Measurements from ENCODE around the gene PXDN. TPM values are rescaled to one million over a fixed set of nuclear protein-coding genes. Genes with fewer than 3 reads are reported as not detected.

The PXDN gene
- total and polyA plus RNA-seq, 8 donors = 3.3 to 71.6 (median 28.0) TPM

- no peak for DNase-seq
- peaks cover 0 to 24% (median 15%) of the 10 kb centered on the region in 4 donors for H3K4me1 ChIP-seq
- H3K27me3 ChIP-seq = peaks cover 0 to 39% (median 0%) of the 10 kb centered on the region in 3 donors
- H3K9me3 ChIP-seq = no peaks in the 10 kb centered on the region
- intact Hi-C loops (cut with DNase I; ENCODE audit: low total_unique reads) = no loop called here
- no peaks in the 10 kb centered on the region for H3K36me3 ChIP-seq
- 81 to 85% (median 83%) methylated on average over 15 of the region's 15 CpGs for WGBS, 5 donors
- no peak for TF ChIP-seq POLR2AphosphoS5 (IDR thresholded peaks at IDR 0.05)
- no peak for TF ChIP-seq POLR2A (IDR thresholded peaks at IDR 0.05)
- TF ChIP-seq, protein P1, sequence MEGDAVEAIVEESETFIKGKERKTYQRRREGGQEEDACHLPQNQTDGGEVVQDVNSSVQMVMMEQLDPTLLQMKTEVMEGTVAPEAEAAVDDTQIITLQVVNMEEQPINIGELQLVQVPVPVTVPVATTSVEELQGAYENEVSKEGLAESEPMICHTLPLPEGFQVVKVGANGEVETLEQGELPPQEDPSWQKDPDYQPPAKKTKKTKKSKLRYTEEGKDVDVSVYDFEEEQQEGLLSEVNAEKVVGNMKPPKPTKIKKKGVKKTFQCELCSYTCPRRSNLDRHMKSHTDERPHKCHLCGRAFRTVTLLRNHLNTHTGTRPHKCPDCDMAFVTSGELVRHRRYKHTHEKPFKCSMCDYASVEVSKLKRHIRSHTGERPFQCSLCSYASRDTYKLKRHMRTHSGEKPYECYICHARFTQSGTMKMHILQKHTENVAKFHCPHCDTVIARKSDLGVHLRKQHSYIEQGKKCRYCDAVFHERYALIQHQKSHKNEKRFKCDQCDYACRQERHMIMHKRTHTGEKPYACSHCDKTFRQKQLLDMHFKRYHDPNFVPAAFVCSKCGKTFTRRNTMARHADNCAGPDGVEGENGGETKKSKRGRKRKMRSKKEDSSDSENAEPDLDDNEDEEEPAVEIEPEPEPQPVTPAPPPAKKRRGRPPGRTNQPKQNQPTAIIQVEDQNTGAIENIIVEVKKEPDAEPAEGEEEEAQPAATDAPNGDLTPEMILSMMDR (IDR thresholded peaks at IDR 0.05) = no peak
- TF ChIP-seq EP300 (IDR thresholded peaks at IDR 0.05) = no peak
- no peak overlapping the region for H3K4me3 ChIP-seq
- peak overlapping the region; percentile 20 to 72 (median 36) for H3K27ac ChIP-seq
These were observed 141.9 kb downstream of the PXDN start for GRCh38 chr2:1602278-1603010.

DNA sequence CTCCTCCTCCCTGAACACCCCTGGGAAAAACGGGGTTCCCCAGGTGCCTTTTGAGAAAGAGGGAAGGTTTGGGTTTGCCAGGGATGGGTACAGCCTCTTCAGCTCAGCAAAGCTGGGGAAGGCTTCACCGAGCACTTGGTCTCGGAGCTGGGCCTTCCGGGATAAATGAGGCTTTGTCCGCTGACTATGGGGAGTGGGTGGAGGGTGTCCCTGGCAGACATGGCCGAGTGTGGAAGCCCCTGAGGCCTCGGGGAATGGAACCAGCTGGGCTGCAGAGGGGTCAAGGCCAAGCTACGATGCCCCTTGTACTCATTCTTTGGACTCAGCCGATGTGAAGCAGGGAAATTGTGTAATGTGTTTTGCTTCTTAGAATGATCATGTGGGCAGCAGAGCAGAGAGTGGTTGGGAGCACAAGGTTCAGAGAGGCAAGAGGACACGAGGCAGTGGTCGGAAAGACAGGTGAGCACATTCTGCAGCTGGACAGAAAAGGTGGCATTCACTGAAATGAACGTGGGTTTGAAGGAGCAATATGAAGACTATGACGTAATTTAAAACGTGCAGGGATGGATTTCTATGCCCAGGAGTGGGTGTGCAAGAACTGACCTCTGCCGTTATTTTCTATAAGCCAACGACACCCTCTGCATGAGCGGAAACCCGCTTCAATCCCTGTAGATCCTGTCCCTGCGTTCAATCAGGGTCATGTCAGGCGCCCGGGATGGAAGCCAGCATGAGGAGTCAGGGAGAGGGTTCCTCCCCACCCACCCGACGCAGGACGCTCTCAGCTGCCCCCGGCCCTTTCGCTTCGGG, 142.6 kb downstream of the PXDN start:
- peak in 1 of 2 donors; percentile 56 for DNase-seq
- H3K9me3 ChIP-seq = no peaks in the 10 kb centered on the region
- intact Hi-C loops (cut with DNase I; ENCODE audit: low total_unique reads) = no loop called here
- peaks cover 0 to 39% (median 0%) of the 10 kb centered on the region in 3 donors for H3K27me3 ChIP-seq
- H3K27ac ChIP-seq = peak overlapping the region; percentile 36 to 72 (median 57)
- H3K4me1 ChIP-seq = peaks cover 0 to 24% (median 15%) of the 10 kb centered on the region in 4 donors
- H3K36me3 ChIP-seq = no peaks in the 10 kb centered on the region
- H3K4me3 ChIP-seq = no peak overlapping the region
- WGBS, 5 donors = 60 to 71% (median 67%) methylated on average over 27 of the region's 27 CpGs
- TF ChIP-seq POLR2AphosphoS5 (IDR thresholded peaks at IDR 0.05) = no peak
- TF ChIP-seq POLR2A (IDR thresholded peaks at IDR 0.05) = no peak
- TF ChIP-seq, protein P1 (IDR thresholded peaks at IDR 0.05) = no peak
- TF ChIP-seq EP300 (IDR thresholded peaks at IDR 0.05) = no peak

DNA sequence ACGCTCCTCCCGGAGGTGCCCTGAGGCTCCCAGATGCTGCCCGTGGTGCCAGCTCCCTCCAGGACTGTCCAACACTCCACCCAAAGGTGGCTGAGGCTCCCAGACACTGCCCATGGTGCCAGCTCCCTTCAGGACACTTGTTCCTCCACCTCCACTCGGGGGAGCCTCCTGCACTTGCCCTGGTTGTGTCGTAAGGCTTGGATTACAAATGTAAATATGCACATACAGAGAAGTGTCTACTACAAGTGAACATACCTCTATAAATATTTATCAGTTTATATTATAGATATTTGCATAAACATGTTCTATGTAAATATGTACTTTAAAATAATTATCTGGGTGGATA, 143.3 kb downstream of the PXDN start:
- WGBS, 5 donors = 57 to 73% (median 68%) methylated on average over 5 of the region's 5 CpGs
- Histone ChIP-seq H3K9me3 (no peaks in the 10 kb centered on the region), H3K36me3 (no peaks in the 10 kb centered on the region), H3K27me3 (peaks cover 0 to 39% (median 0%) of the 10 kb centered on the region in 3 donors), H3K4me3 (no peak overlapping the region), H3K27ac (peak overlapping the region; percentile 57 to 72 (median 61)), H3K4me1 (peaks cover 0 to 17% (median 12%) of the 10 kb centered on the region in 4 donors)
- TF ChIP-seq EP300 (IDR thresholded peaks at IDR 0.05) (no peak), POLR2AphosphoS5 (IDR thresholded peaks at IDR 0.05) (no peak), POLR2A (IDR thresholded peaks at IDR 0.05) (no peak)
- TF ChIP-seq, protein P1 (IDR thresholded peaks at IDR 0.05) = no peak
- DNase-seq = no peak
- intact Hi-C loops (cut with DNase I; ENCODE audit: low total_unique reads) = no loop called here

DNA sequence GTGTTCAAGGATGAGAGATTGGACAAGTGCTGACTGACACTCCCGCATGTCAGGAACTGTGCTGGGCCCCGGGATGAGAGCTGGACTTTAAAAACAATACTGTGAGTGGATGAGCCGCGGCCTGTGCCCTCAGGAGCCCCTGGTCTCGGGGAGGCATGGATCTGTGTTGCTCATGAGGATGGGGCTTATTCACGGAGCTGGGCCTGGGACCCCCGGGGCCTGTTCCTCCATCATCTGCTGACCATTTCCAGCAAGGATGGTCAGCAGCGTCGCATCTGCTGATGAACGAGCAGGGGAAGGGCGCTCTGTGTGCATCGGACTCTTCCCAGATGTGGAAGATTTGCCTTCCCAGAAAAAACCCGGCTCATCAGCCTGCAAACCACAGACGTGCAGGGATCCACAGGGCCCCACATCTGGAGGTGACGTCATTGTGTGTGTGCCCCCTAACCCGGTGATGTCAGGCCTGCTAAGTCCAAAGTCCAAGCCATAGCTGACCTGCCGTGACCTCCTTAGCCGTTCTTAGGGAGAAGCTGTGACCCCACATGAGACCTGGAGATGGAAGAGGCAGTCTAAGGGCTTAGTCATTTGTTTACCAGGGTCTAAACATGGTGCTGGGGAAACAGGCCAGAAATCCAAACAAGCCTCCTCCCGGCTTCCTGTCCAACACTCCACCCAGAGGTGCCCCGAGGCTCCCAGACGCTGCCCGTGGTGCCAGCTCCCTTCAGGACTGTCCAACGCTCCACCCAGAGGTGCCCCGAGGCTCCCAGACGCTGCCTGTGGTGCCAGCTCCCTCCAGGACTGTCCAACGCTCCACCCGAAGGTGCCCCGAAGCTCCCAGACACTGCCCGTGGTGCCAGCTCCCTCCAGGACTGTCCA, 143.9 kb downstream of the PXDN start:
- intact Hi-C loops (cut with DNase I; ENCODE audit: low total_unique reads) = no loop called here
- TF ChIP-seq, protein P1 (IDR thresholded peaks at IDR 0.05) = no peak
- TF ChIP-seq POLR2AphosphoS5 (IDR thresholded peaks at IDR 0.05) = peak in 1 of 3 donors; percentile 12
- H3K27me3 ChIP-seq = peaks cover 0 to 39% (median 0%) of the 10 kb centered on the region in 3 donors
- DNase-seq = peak in 1 of 2 donors; percentile 44
- H3K36me3 ChIP-seq = no peaks in the 10 kb centered on the region
- peak overlapping the region; percentile 57 to 72 (median 61) for H3K27ac ChIP-seq
- H3K9me3 ChIP-seq = no peaks in the 10 kb centered on the region
- H3K4me1 ChIP-seq = peaks cover 0 to 12% (median 10%) of the 10 kb centered on the region in 4 donors
- 62 to 75% (median 66%) methylated on average over 28 to 29 of the region's 29 CpGs for WGBS, 5 donors
- H3K4me3 ChIP-seq = no peak overlapping the region

Data from stomach (tissue), 9 donors.